HG03097 (cell line): ENCODE data around the gene EYA2.
A peak's percentile ranks its signal among the peaks of the same experiment; 100 is the strongest.

Source experiments
- ATAC-seq: cut with Tn5 transposase; IDR thresholded peaks from one replicate; pipeline ENCODE4 v1.9.1; 2021; ENCODE audit not compliant: unreplicated experiment, low FRiP score

EYA2 gene

GRCh38 chr20:46975976-46976375 is 81.3 kb downstream of the EYA2 start:
- no peak for ATAC-seq

GRCh38 chr20:46977204-46977603 is 82.6 kb downstream of the EYA2 start:
- ATAC-seq = no peak

GRCh38 chr20:46977909-46978588 is 83.4 kb downstream of the EYA2 start:
- ATAC-seq = no peak

- no peak for ATAC-seq
Measured at GRCh38 chr20:46978951-46979491, 84.4 kb downstream of the EYA2 start.

- no peak for ATAC-seq
Measured at GRCh38 chr20:46979603-46980241, 85.1 kb downstream of the EYA2 start.

- ATAC-seq = no peak
Measured at GRCh38 chr20:46981184-46981583, 86.5 kb downstream of the EYA2 start.

GRCh38 chr20:46983466-46983865 is 88.8 kb downstream of the EYA2 start:
- ATAC-seq = no peak

GRCh38 chr20:46984405-46984804 is 89.8 kb downstream of the EYA2 start:
- no peak for ATAC-seq

- ATAC-seq = no peak
Measured at GRCh38 chr20:46985250-46985649, 90.6 kb downstream of the EYA2 start.

GRCh38 chr20:46985671-46986070 is 91.0 kb downstream of the EYA2 start:
- ATAC-seq = no peak

- no peak for ATAC-seq
Measured at GRCh38 chr20:46987001-46987400, 92.4 kb downstream of the EYA2 start.

GRCh38 chr20:46990017-46990595 is 95.5 kb downstream of the EYA2 start:
- ATAC-seq = no peak

GRCh38 chr20:46990596-46991104 is 96.0 kb downstream of the EYA2 start:
- no peak for ATAC-seq

GRCh38 chr20:46991168-46991567 is 96.5 kb downstream of the EYA2 start:
- ATAC-seq = no peak

GRCh38 chr20:46991880-46992639 is 97.4 kb downstream of the EYA2 start:
- ATAC-seq = no peak

- no peak for ATAC-seq
Measured at GRCh38 chr20:46992640-46993035, 98.0 kb downstream of the EYA2 start.

GRCh38 chr20:46993465-46994095 is 98.9 kb downstream of the EYA2 start:
- ATAC-seq = no peak

- ATAC-seq = peak; percentile 95
Measured at GRCh38 chr20:46994341-46994740, 99.7 kb downstream of the EYA2 start.

GRCh38 chr20:46995561-46996142 is 101.0 kb downstream of the EYA2 start:
- ATAC-seq = no peak

GRCh38 chr20:46997187-46997586 is 102.5 kb downstream of the EYA2 start:
- ATAC-seq = no peak
